Liver (tissue), 3 donors: ENCODE measurements around the gene LYRM2.
A peak's percentile ranks its signal among the peaks of the same experiment; 100 is the strongest.

ENCODE experiments used
- ATF3 ChIP-seq: IDR thresholded peaks from 2 replicates; pipeline ENCODE4 v1.6.1; 2016; ENCODE audit warnings: antibody characterized with exemption
- CTCF ChIP-seq: fragments of 150-350 bp; IDR thresholded peaks from 2 replicates; pipeline ENCODE4 v1.5.1; 2017; ENCODE audit warnings: improper control_type of control experiment, low read depth, low read length; ENCODE audit not compliant: missing input control
- SP1 ChIP-seq: IDR thresholded peaks from 2 replicates; pipeline ENCODE4 v1.6.1; 2018; ENCODE audit warnings: antibody characterized with exemption, mild to moderate bottlenecking
- TAF1 ChIP-seq: conservative IDR thresholded peaks from 2 replicates; pipeline ENCODE4 v1.6.1; 2016; ENCODE audit warnings: antibody characterized with exemption, mild to moderate bottlenecking
- YY1 ChIP-seq: IDR thresholded peaks from 2 replicates; pipeline ENCODE4 v1.6.1; 2016; ENCODE audit warnings: antibody characterized with exemption, mild to moderate bottlenecking
- donor health status: healthy.
- donor health status: healthy.

- TF ChIP-seq TAF1: no peak
- TF ChIP-seq ATF3: no peak
- TF ChIP-seq CTCF: no peak
- TF ChIP-seq YY1: peak; percentile 65
- TF ChIP-seq SP1: peak; percentile 92
Measured at GRCh38 chr6:89567630-89568390, 70.7 kb downstream of the LYRM2 start.
